HG03097 (cell line): ENCODE measurements around the gene TRPM3.
"Not testable (repeated sequence)": the region's sequence is repeated elsewhere in the genome, so short reads cannot be mapped to it uniquely, and the experiment has no call there.

Source experiments
- ATAC-seq: cut with Tn5 transposase; IDR thresholded peaks from one replicate; pipeline ENCODE4 v1.9.1; 2021; ENCODE audit not compliant: unreplicated experiment, low FRiP score

TRPM3 gene

GRCh38 chr9:70791936-70792335 lies 329.5 kb downstream of the TRPM3 start:
- no peak for ATAC-seq

GRCh38 chr9:70789086-70789485 lies 332.3 kb downstream of the TRPM3 start:
- no peak for ATAC-seq

- ATAC-seq = no peak
These were observed 337.0 kb downstream of the TRPM3 start for GRCh38 chr9:70784456-70784855.

- ATAC-seq = no peak
These were observed 342.9 kb downstream of the TRPM3 start for GRCh38 chr9:70778568-70778967.

- ATAC-seq = no peak
These were observed 347.8 kb downstream of the TRPM3 start for GRCh38 chr9:70773579-70773978.

GRCh38 chr9:70772601-70773000 lies 348.8 kb downstream of the TRPM3 start:
- ATAC-seq = no peak

- no peak for ATAC-seq
These were observed 355.5 kb downstream of the TRPM3 start for GRCh38 chr9:70765946-70766345.

GRCh38 chr9:70761139-70761670 lies 360.2 kb downstream of the TRPM3 start:
- ATAC-seq = no peak

- ATAC-seq = no peak
These were observed 361.2 kb downstream of the TRPM3 start for GRCh38 chr9:70760228-70760627.

- ATAC-seq = no peak
These were observed 368.1 kb downstream of the TRPM3 start for GRCh38 chr9:70753311-70753710.

- no peak for ATAC-seq
These were observed 372.4 kb downstream of the TRPM3 start for GRCh38 chr9:70749066-70749465.

GRCh38 chr9:70747261-70747718 lies 374.1 kb downstream of the TRPM3 start:
- ATAC-seq = no peak

- no peak for ATAC-seq
These were observed 374.7 kb downstream of the TRPM3 start for GRCh38 chr9:70746760-70747159.

GRCh38 chr9:70746316-70746715 lies 375.1 kb downstream of the TRPM3 start:
- ATAC-seq = no peak

GRCh38 chr9:70724794-70725193 lies 396.6 kb downstream of the TRPM3 start:
- not testable (repeated sequence) for ATAC-seq

GRCh38 chr9:70724025-70724424 lies 397.4 kb downstream of the TRPM3 start:
- ATAC-seq = not testable (repeated sequence)

GRCh38 chr9:70706797-70707196 lies 414.6 kb downstream of the TRPM3 start:
- ATAC-seq = not testable (repeated sequence)

- no peak for ATAC-seq
These were observed 420.3 kb downstream of the TRPM3 start for GRCh38 chr9:70701163-70701562.

- ATAC-seq = no peak
These were observed 424.6 kb downstream of the TRPM3 start for GRCh38 chr9:70696694-70697335.

- no peak for ATAC-seq
These were observed 426.7 kb downstream of the TRPM3 start for GRCh38 chr9:70694758-70695157.

GRCh38 chr9:70693186-70693585 lies 428.2 kb downstream of the TRPM3 start:
- no peak for ATAC-seq

GRCh38 chr9:70692431-70692830 lies 429.0 kb downstream of the TRPM3 start:
- ATAC-seq = no peak

- no peak for ATAC-seq
These were observed 432.7 kb downstream of the TRPM3 start for GRCh38 chr9:70688704-70689103.
